DMS53 (cell line): ENCODE results near the gene SERPINB11.
A peak's percentile ranks its signal among the peaks of the same experiment; 100 is the strongest.
"Not testable (repeated sequence)": the region's sequence is repeated elsewhere in the genome, so short reads cannot be mapped to it uniquely, and the experiment has no call there.

Experiments
- DNase-seq: peaks from one replicate; lab custom pipeline; 2025; lab: John Stamatoyannopoulos, UW

SERPINB11 gene, protein sequence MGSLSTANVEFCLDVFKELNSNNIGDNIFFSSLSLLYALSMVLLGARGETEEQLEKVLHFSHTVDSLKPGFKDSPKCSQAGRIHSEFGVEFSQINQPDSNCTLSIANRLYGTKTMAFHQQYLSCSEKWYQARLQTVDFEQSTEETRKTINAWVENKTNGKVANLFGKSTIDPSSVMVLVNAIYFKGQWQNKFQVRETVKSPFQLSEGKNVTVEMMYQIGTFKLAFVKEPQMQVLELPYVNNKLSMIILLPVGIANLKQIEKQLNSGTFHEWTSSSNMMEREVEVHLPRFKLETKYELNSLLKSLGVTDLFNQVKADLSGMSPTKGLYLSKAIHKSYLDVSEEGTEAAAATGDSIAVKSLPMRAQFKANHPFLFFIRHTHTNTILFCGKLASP

GRCh38 chr18:63702660-63703059, at the start of gene SERPINB11:
SERPINB11 (plus strand) TSS chr18:63702960; CDS start chr18:63710194, 7,234 bp downstream.
- DNase-seq, result no peak

GRCh38 chr18:63658920-63659319, 43.8 kb upstream of the SERPINB11 start:
- not testable (repeated sequence) for DNase-seq

DNA sequence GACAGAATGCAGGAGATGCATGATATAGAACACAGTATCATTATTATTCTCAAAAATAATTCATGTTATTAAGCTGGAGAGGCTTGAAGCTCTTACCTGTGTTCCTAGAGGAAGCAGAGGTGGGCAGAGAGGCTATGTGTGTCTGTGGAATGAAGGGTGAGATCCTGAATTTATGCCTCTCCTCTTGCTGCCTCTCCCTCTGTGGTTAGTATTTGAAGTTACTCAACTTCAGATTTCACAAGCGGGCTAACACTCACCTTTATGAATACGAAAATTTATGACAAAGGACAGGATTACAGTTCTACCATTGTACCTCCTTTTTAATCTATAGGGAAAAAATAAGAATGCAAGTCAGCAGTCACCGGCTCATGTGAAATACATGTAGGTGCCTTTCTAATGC, 41.0 kb upstream of the SERPINB11 start, which contains the start of gene SERPINB3:
TSS of gene SERPINB3 (minus strand) at position 144 of the 400 bp plus-strand sequence. CDS start 677 bp downstream, outside the sequence.
- DNase-seq, result not testable (repeated sequence)

GRCh38 chr18:63664571-63664970, 38.2 kb upstream of the SERPINB11 start:
- DNase-seq, result no peak

DNA sequence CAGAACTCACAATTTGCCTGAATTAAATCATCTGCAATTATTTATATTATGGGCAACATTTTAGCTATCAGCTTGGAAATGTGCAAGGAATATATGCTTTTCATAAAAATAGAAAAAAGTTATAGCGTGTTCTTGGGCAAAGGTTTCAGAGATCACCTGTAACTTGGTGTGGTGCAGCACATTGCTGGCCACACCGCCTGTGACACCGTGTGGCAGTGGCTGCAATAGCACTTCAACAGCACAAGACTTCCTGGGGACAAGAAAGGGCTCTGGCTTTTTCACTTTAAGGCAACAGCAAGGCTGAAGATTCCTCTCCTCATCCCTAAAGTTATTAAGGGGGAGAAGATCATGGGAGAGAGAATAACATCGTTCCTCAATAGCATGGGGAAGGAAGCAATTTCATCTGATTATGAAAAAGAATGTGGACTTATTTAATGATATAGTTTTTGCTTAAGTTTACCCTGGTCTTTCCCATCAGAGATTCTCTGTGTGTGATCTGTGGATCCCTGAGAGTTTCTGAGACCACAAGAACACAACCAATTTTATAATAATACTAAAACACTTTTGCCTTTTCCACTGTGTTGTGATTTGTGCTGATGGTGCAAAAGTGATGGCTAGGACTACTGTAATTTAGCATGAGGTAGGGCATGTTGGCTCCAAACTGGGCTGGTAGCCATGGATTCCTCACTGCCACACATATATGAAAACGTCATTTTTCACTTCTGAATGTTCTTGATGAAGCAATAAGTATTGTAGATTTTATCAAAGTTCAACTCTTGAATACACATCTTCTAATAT, 26.0 kb upstream of the SERPINB11 start:
- DNase-seq, result peak; percentile 85

- no peak for DNase-seq
Observed at GRCh38 chr18:63677500-63678225, 25.1 kb upstream of the SERPINB11 start.

- peak; percentile 41 for DNase-seq
Observed at GRCh38 chr18:63679820-63680606, 22.7 kb upstream of the SERPINB11 start.

- peak; percentile 93 for DNase-seq
Observed at GRCh38 chr18:63681449-63682340, 21.1 kb upstream of the SERPINB11 start.

DNA sequence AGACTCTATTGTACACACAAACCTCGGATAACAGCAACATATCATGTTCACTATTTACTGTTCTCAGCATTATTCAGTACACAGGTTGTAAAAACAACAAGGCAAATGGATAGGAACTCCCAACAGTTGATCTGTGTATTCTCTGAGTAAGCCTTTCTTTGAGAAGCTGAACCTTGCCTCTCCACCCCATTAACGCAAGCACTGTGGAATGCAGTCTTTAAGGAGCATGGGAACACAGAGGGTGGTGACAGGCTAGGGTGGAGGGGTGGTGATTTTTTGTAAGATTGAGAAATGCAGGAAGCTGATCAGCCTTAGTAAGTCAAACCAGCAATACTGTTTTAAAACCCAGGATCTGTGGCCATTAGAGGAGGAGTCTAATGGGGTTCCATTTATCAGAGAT, 19.6 kb upstream of the SERPINB11 start:
- peak; percentile 16 for DNase-seq

GRCh38 chr18:63683890-63684289, 18.9 kb upstream of the SERPINB11 start:
- DNase-seq, result no peak

- no peak for DNase-seq
Observed at GRCh38 chr18:63684718-63685117, 18.0 kb upstream of the SERPINB11 start.

DNA sequence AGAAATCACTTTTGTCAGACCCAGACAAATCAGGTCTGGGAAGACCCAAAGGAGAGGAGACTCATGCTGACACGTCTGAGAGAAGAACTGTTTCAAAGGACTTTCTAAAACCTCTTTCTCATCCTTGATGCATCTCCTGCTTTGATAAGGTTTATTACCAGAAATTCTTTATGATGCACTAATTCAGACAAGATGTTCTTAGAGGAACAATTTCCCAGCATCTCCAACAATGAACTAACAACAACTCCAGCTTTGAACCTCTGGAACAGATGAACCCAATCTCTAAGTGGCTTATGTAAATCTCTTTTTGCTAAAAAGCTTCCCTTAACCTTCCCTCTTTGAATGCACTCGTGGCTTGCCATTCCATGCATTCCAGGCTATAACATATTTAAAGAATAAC, 15.9 kb upstream of the SERPINB11 start:
- DNase-seq, result no peak

DNA sequence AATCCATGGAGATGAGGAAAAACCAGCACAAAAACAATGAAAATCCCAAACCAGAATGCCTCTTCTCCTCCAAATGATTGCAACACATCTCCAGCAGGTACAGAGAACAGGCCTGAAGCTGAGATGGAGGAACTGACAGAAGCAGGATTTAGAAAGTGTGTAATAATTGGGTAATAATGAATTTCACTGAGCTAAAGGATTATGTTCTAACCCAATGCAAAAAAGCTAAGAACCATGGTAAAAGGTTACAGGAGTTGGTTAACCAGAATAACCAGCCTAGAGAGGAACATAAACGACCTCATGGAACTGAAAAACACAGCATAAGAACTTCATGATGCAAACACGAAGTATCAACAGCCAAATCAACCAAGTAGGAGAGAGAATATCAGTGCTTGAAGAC, 13.7 kb upstream of the SERPINB11 start:
- no peak for DNase-seq

GRCh38 chr18:63697097-63697660, 5.6 kb upstream of the SERPINB11 start:
- no peak for DNase-seq

GRCh38 chr18:63700501-63700900, 2.3 kb upstream of the SERPINB11 start:
- peak; percentile 17 for DNase-seq

DNA sequence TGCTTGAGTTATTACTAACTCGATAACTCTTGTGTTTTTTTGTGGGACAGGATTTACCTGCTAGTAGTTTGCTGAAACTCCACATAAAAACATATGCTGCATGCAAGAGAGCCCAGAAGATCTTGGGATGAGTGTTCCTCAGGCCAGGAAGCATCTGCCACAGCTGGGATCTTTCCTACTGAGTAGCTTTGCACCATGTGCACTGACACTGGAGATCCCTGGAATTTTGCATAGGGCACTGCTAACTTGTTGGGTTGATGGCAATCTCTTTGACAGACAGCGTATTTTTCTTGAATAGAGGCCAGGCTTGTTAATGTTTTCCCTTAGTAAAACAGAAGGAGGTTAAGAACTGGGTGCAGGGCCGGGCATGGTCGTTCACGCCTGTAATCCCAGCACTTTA, 808 bp upstream of the SERPINB11 start:
- no peak for DNase-seq

- DNase-seq, result no peak
Observed at GRCh38 chr18:63705401-63705800, 2.6 kb downstream of the SERPINB11 start.

DNA sequence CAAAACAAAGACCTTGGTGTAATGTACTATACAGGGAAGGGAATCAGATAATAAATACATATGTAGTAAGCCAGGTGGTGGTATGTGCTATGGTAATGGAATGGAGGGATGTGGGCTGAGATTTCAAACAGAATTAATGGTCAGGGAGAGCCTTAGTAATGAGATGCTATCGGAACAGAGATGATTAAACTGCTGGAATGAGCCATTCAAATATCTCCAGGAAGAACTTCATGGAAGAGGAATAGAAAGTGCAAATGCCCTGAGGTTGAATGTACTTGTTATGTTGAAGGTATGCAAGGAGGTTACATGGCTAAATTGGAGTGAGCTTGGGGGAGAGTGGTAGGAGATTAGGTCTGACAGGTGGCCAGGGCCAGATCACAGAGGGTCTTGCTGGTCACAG, 5.1 kb downstream of the SERPINB11 start:
- DNase-seq, result no peak

GRCh38 chr18:63708650-63709049, 5.9 kb downstream of the SERPINB11 start:
- DNase-seq, result no peak
